Body of pancreas (tissue), 4 donors: Measurements from ENCODE around the gene ESPN. TPM values are rescaled to one million over a fixed set of nuclear protein-coding genes. Genes with fewer than 3 reads are reported as not detected.

ENCODE experiments used
- ATAC-seq: fragments of 150-250 bp; one replicate; pipeline ENCODE4 v1.9.1; 2016
- DNase-seq, 4 donors: peaks; one replicate each; pipeline ENCODE4 v3.0.0-alpha.2; 2019
- H3K27ac ChIP-seq, 4 donors: fragments of 200-600 bp; sonication (generic); 1 replicate in 3 of 4; 2 replicates in 1 of 4; pipeline versions ENCODE4 v1.5.1 to v1.6.1; 2016 to 2019; ENCODE audit warnings: mild to moderate bottlenecking in 1 of 4, mixed read lengths in 1 of 4, moderate library complexity in 1 of 4
- H3K27me3 ChIP-seq, 2 donors: fragments of 200-600 bp; sonication (generic); one replicate each; pipeline ENCODE4 v1.6.0; 2016; ENCODE audit warnings: mild to moderate bottlenecking in 1 of 2
- H3K36me3 ChIP-seq, 2 donors: fragments of 200-600 bp; sonication (generic); replicated peaks in 1 of 2; 2 replicates each; pipeline ENCODE4 v1.5.1; 2016; ENCODE audit warnings: low read depth in 2 of 2; ENCODE audit not compliant: insufficient read depth in 1 of 2
- H3K4me1 ChIP-seq: fragments of 200-600 bp; sonication (generic); one replicate; pipeline ENCODE4 v1.6.0; 2016
- H3K4me3 ChIP-seq, 2 donors: fragments of 200-600 bp; sonication (generic); 1 replicate in 1 of 2; 2 replicates in 1 of 2; pipeline ENCODE4 v1.5.1; 2016 to 2019
- H3K9me3 ChIP-seq, 3 donors: fragments of 200-600 bp; sonication (generic); 1 replicate in 2 of 3; 2 replicates in 1 of 3; pipeline ENCODE4 v1.5.1; 2016
- CTCF ChIP-seq, 7 experiments: fragments of 450-650 bp in 4 of 7; fragments of 200-600 bp in 3 of 7; sonication (generic) in 3 of 7; IDR thresholded peaks; one replicate each; pipeline ENCODE4 v1.5.1; 2016 to 2019; ENCODE audit warnings: antibody characterized with exemption in 7 of 7
- POLR2A ChIP-seq, 3 donors: fragments of 450-650 bp; IDR thresholded peaks; one replicate each; pipeline ENCODE4 v1.6.1; 2016; ENCODE audit warnings: antibody characterized with exemption in 3 of 3, mild to moderate bottlenecking in 2 of 3
- WGBS, 2 donors: methylation state at CpG; one replicate each; pipeline ENCODE4 v1.1.5; 2017; 5-methylcytosine and 5-hydroxymethylcytosine counted together
- intact Hi-C: fragments of 100-400 bp; cut with DNase I; formaldehyde crosslinking; loops from one replicate; pipeline ENCODE4 v1.15.1; 2023
- total RNA-seq, 2 donors: library from RNA; depleted of rRNA; stranded (reverse); fragments of >200 nt; gene quantifications; one replicate each; pipeline ENCODE4 v1.1.0, GENCODE V29; 2016

The ESPN gene
- total RNA-seq, 2 donors from 2014 or later = 0.26 to 4.0 TPM

- no peak for TF ChIP-seq CTCF (IDR thresholded peaks at IDR 0.05)
- TF ChIP-seq POLR2A (IDR thresholded peaks at IDR 0.05) = no peak
- Histone ChIP-seq H3K4me3 (peak overlapping the region in 1 of 2 donors; percentile 43), H3K4me1 (peaks cover 19% of the 10 kb centered on the region), H3K36me3 (no peaks in the 10 kb centered on the region), H3K9me3 (no peaks in the 10 kb centered on the region), H3K27ac (peak overlapping the region in 1 of 4 donors; percentile 44), H3K27me3 (no peaks in the 10 kb centered on the region)
- ATAC-seq (peak; percentile 74), DNase-seq (peak; percentile 45 to 60 (median 54))
- 0% methylated on average over 31 of the region's 74 CpGs; no CpG with 5 or more reads in 1 of the 2 donors for WGBS, 2 donors
- intact Hi-C loops = no loop called here
These were observed 72.8 kb downstream of the ESPN start for GRCh38 chr1:6497215-6497866.

GRCh38 chr1:6497867-6498575 is 73.4 kb downstream of the ESPN start:
- Histone ChIP-seq H3K27ac (no peak overlapping the region), H3K4me3 (peak overlapping the region in 1 of 2 donors; percentile 43), H3K36me3 (no peaks in the 10 kb centered on the region), H3K27me3 (no peaks in the 10 kb centered on the region), H3K9me3 (no peaks in the 10 kb centered on the region), H3K4me1 (peaks cover 17% of the 10 kb centered on the region)
- no peak for ATAC-seq
- WGBS, 2 donors = 26 to 64% methylated on average over 6 to 20 of the region's 20 CpGs
- no peak for DNase-seq
- no peak for TF ChIP-seq CTCF (IDR thresholded peaks at IDR 0.05)
- no peak for TF ChIP-seq POLR2A (IDR thresholded peaks at IDR 0.05)
- intact Hi-C loops = no loop called here

GRCh38 chr1:6498576-6499111 is 74.1 kb downstream of the ESPN start:
- Histone ChIP-seq H3K27ac (no peak overlapping the region), H3K4me3 (no peak overlapping the region), H3K36me3 (no peaks in the 10 kb centered on the region), H3K9me3 (no peaks in the 10 kb centered on the region), H3K4me1 (peaks cover 17% of the 10 kb centered on the region), H3K27me3 (no peaks in the 10 kb centered on the region)
- 61% methylated on average over 13 of the region's 13 CpGs; no CpG with 5 or more reads in 1 of the 2 donors for WGBS, 2 donors
- no peak for DNase-seq
- TF ChIP-seq POLR2A (IDR thresholded peaks at IDR 0.05) = no peak
- no peak for TF ChIP-seq CTCF (IDR thresholded peaks at IDR 0.05)
- intact Hi-C loops = no loop called here
- ATAC-seq = no peak

- intact Hi-C loops = no loop called here
- no peak overlapping the region for H3K4me3 ChIP-seq
- H3K4me1 ChIP-seq = peaks cover 17% of the 10 kb centered on the region
- no peak overlapping the region for H3K27ac ChIP-seq
- WGBS, 2 donors = 67 to 82% methylated on average over 1 to 4 of the region's 4 CpGs
- H3K9me3 ChIP-seq = no peaks in the 10 kb centered on the region
- DNase-seq = no peak
- TF ChIP-seq POLR2A (IDR thresholded peaks at IDR 0.05) = no peak
- no peak for TF ChIP-seq CTCF (IDR thresholded peaks at IDR 0.05)
- no peak for ATAC-seq
- H3K36me3 ChIP-seq = no peaks in the 10 kb centered on the region
- H3K27me3 ChIP-seq = no peaks in the 10 kb centered on the region
These were observed 74.7 kb downstream of the ESPN start for GRCh38 chr1:6499296-6499695.
